GM19455 (cell line): ENCODE results near the gene RNFT2.
"Not testable (repeated sequence)": the region's sequence is repeated elsewhere in the genome, so short reads cannot be mapped to it uniquely, and the experiment has no call there.

Experiments
- ATAC-seq: cut with Tn5 transposase; IDR thresholded peaks from one replicate; pipeline ENCODE4 v1.9.1; 2021; ENCODE audit not compliant: unreplicated experiment

Gene RNFT2

DNA sequence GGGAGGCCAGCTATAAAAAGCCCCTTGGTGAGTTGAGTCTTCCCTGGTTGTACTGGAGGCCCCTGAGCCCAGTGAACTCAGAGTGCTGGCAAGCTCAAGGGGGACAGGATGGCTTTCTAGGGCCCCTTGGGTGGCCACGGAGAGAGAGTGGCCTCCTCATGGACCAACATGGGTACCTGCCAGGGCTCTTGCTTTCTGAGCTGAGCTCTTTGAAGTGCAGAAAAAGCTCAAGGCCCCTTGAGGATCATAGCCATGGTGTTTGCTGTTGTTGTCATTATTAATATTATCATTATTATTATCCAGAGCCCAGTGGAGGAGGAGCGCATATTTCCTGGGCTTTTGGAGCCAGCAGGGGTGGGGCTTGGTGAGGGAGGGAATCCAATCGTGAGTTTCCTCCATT is 6.7 kb downstream of the RNFT2 start:
- no peak for ATAC-seq

DNA sequence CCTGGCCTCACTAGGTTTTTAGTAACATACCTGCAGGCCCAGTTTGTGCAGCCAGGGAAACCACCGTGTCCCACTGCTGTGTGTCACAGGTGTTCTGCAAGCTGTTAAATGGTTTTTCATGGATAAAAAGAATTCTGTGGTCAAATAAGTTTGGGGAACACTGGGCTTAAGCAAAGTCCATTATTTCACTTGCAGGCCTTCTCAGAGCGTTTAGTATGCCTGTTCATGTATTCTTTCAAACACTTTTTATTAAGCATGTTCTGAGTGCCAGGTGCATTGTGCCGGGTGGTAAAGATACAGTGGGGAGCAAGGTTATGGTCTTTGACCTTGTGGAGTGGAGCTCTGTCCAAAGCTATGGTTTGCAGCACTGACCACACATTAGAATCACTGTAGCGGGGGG is 7.4 kb downstream of the RNFT2 start:
- no peak for ATAC-seq

DNA sequence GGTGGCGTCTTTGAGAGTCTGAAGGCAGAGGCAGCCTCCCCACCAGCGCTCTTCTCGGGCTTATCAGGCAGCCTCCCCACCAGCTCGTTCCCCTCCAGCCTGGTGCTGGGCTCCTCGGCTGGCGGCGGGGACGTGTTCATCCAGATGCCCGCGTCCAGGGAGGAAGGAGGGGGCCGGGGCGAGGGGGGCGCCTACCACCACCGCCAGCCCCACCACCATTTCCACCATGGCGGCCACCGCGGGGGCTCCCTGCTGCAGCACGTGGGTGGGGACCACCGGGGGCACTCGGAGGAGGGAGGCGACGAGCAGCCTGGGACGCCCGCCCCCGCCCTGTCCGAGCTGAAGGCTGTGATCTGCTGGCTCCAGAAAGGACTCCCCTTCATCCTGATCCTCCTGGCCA is 11.8 kb downstream of the RNFT2 start:
- ATAC-seq = no peak

DNA sequence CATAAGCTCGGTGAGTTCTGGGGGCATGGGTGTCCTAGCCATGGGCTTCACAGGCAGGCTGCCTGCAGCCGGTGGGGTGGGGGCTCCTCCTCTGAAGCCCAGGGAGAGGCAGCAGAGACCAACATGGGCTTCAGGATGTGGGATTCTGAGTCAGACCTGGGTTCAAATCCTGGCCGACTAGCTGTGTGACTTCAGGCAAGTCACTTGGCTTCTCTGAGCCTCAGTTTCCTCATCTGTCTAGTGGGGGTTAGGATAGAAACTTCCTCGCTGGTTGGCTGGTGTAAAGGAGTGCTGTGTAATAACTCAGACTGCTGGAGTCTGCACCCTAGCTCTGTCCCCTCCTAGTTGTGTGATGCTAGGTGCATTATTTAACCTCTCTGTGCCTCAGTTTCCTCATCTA is 12.2 kb downstream of the RNFT2 start:
- no peak for ATAC-seq

DNA sequence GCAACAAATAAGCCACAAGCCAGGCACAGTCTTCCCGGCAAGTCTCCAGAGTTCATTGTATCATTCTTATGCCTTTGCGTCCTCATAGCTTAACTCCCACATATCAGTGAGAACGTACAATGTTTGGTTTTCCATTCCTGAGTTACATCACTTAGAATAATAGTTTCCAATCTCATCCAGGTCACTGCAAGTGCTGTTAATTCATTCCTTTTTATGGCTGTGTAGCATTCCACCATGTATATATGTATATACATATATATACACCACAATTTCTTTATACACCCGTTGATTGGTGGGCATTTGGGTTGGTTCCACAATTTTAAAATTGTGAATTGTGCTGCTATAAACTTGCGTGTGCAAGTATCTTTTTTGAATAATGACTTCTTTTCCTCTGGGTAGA is 16.0 kb downstream of the RNFT2 start:
- not testable (repeated sequence) for ATAC-seq

DNA sequence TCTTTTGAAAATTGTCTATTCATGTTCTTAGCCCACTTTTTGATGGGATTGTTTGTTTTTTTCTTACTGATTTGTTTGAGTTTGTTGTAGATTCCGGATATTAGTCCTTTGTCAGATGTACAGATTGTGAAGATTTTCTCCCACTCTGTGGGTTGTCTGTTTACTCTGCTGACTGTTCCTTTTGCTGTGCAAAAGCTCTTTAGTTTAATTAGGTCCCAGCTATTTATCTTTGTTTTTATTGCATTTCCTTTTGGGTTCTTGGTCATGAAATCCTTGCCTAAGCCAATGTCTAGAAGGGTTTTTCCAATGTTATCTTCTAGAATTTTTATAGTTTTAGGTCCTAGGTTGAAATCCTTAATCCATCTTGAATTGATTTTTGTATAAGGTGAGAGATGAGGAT is 16.7 kb downstream of the RNFT2 start:
- not testable (repeated sequence) for ATAC-seq

- no peak for ATAC-seq
Measured at GRCh38 chr12:116759783-116760621, 21.9 kb downstream of the RNFT2 start.

DNA sequence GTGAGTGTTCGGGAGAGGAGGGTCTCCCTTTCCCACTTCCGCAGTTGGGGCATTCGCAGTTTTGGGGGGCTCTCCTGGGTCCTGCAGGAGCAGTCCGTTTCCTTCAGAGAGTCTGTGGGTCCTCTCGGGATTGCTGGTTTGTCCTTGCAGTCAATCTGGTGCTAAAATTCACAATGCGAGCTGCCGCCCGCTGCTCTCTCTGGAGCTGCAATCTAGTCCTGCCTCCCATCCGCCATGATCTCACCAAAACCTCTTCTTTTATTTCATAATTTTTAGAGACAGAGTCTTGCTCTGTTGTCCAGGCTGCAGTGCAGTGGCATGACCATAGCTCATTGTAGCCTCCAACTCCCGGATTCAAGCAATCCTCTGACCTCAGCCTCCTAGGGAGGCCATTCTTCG is 22.5 kb downstream of the RNFT2 start:
- no peak for ATAC-seq

DNA sequence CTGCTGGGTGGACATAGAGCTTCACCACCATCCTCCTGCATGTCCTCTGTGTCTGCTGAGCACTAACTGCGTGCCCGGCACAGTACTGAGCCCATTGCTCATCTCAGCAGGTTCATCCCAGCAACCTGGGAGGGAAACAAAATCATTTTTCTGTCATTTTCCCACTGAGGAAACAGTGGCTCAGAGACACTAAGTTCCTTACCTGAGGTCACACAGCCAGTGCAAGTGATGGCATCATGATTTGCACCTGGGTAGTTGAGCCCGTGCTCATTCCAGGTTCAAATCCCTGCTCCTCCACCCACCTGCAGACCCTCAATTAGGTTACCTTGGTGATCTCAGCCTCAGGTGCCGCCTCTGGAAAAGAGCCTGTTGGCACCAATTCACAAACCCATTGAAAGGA is 23.4 kb downstream of the RNFT2 start:
- ATAC-seq = no peak

GRCh38 chr12:116765271-116765670 is 27.2 kb downstream of the RNFT2 start:
- ATAC-seq = no peak

- no peak for ATAC-seq
Measured at GRCh38 chr12:116766285-116766684, 28.2 kb downstream of the RNFT2 start.

- ATAC-seq = no peak
Measured at GRCh38 chr12:116766746-116767145, 28.6 kb downstream of the RNFT2 start.

DNA sequence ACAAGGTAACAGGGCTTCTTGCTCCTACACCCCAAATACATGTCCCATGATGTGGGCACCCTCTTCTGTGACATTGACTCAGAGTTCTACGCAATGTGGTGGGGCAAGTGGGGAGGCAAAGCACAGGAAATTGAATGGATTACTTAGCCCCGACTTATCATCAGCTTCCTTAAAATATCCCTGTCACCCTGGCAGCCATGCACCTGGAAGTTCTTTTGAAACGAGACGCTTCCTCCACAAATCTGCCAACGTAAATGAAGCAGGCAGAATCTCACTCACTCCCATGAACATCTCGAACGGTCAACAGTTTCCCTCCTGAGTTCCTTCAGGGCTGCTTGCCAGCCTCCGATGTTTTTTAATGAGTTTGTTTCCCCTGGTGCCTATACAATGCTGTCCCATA is 33.5 kb downstream of the RNFT2 start:
- ATAC-seq = no peak

GRCh38 chr12:116773276-116773731 is 35.2 kb downstream of the RNFT2 start:
- no peak for ATAC-seq

GRCh38 chr12:116774020-116774419 is 35.9 kb downstream of the RNFT2 start:
- ATAC-seq = no peak

GRCh38 chr12:116777245-116777644 is 39.1 kb downstream of the RNFT2 start:
- no peak for ATAC-seq

- no peak for ATAC-seq
Measured at GRCh38 chr12:116779597-116779996, 41.5 kb downstream of the RNFT2 start.

- no peak for ATAC-seq
Measured at GRCh38 chr12:116780942-116781341, 42.8 kb downstream of the RNFT2 start.

DNA sequence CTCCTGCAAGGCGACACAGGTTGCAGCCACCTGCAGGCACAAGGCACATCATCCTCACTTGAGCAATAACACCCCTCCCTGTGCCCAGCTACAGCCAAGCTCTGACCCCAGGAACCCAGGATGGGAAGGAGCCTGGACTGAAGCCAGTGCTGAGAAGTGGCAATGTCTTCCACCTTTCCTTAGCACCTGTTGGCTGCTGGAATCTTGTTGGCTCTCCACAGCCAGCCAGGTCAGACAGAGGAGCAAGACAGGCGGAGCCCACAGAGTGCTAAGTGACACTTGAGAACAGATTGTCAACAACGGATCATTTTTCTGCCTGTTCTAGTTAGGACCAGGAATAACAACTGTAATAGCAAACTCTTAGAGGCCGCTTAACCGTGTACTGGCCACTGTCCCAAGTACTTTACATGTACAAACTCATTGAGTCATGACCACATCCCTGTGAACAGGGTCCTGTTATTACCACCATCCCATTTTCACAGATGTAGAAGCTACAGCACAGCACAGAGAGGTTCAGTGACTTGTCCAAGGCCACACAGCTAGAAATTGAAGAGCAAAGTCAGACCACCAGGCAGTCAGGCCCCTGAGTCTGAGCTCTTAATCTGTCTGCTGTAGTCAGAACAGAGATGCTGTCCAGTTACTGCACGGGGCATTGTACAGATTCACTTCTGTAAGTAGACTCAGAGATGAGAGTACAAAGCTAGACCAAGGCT is 45.6 kb downstream of the RNFT2 start:
- no peak for ATAC-seq

- ATAC-seq = no peak
Measured at GRCh38 chr12:116784238-116784612, 46.1 kb downstream of the RNFT2 start.

- not testable (repeated sequence) for ATAC-seq
Measured at GRCh38 chr12:116789562-116789961, 51.4 kb downstream of the RNFT2 start.

GRCh38 chr12:116790066-116790465 is 52.0 kb downstream of the RNFT2 start:
- no peak for ATAC-seq
